Liver (tissue), 9 donors: ENCODE measurements around the gene KLHL2. TPM values are rescaled to one million over a fixed set of nuclear protein-coding genes. Genes with fewer than 3 reads are reported as not detected.
"Not testable (repeated sequence)": the region's sequence is repeated elsewhere in the genome, so short reads cannot be mapped to it uniquely, and the experiment has no call there.

Experiments used
- DNase-seq: peaks from one replicate; pipeline ENCODE4 v3.0.0-alpha.2; 2017; ENCODE audit warnings: low spot score
- H3K27ac ChIP-seq, 2 donors: one replicate each; pipeline ENCODE4 v1.7.0; 2013; ENCODE audit warnings: inconsistent platforms in 2 of 2, low read length in 2 of 2, control low read depth in 1 of 2, low read depth in 1 of 2, mild to moderate bottlenecking in 1 of 2
- H3K27me3 ChIP-seq, 4 donors: one replicate each; pipeline versions ENCODE4 v1.6.1 to v1.7.0; 2013; ENCODE audit warnings: low read length in 3 of 4, inconsistent platforms in 1 of 4, mild to moderate bottlenecking in 1 of 4, moderate library complexity in 1 of 4; ENCODE audit not compliant: control insufficient read depth in 4 of 4, insufficient read depth in 4 of 4
- H3K36me3 ChIP-seq, 4 donors: one replicate each; pipeline versions ENCODE4 v1.6.1 to v1.7.0; 2013; ENCODE audit warnings: low read length in 3 of 4, mild to moderate bottlenecking in 3 of 4, low read depth in 1 of 4, moderate library complexity in 1 of 4; ENCODE audit not compliant: control insufficient read depth in 4 of 4, insufficient read depth in 3 of 4
- H3K4me1 ChIP-seq, 4 donors: one replicate each; pipeline versions ENCODE4 v1.6.1 to v1.7.0; 2013; ENCODE audit warnings: low read length in 3 of 4, mild to moderate bottlenecking in 3 of 4, moderate library complexity in 1 of 4; ENCODE audit not compliant: control insufficient read depth in 4 of 4, insufficient read depth in 4 of 4
- H3K4me3 ChIP-seq, 3 donors: one replicate each; pipeline versions ENCODE4 v1.6.1 to v1.7.0; 2013; ENCODE audit warnings: low read length in 3 of 3, control low read depth in 1 of 3, low read depth in 1 of 3, mild to moderate bottlenecking in 1 of 3
- H3K9ac ChIP-seq, 2 donors: one replicate each; pipeline ENCODE4 v1.7.0; 2013; ENCODE audit warnings: low read length in 2 of 2, mild to moderate bottlenecking in 2 of 2, moderate library complexity in 2 of 2, control low read depth in 1 of 2, low read depth in 1 of 2
- H3K9me3 ChIP-seq, 4 donors: one replicate each; pipeline versions ENCODE4 v1.6.1 to v1.7.0; 2013; ENCODE audit warnings: low read length in 3 of 4; ENCODE audit not compliant: control insufficient read depth in 4 of 4
- EGR1 ChIP-seq, 2 donors: IDR thresholded peaks; 2 replicates each; pipeline ENCODE4 v1.6.1; 2016 to 2018; ENCODE audit warnings: antibody characterized with exemption in 2 of 2, low read depth in 2 of 2
- GABPA ChIP-seq, 2 donors: IDR thresholded peaks in 1 of 2; conservative IDR thresholded peaks in 1 of 2; 2 replicates each; pipeline ENCODE4 v1.6.1; 2016; ENCODE audit warnings: antibody characterized with exemption in 2 of 2, mild to moderate bottlenecking in 1 of 2, moderate library complexity in 1 of 2
- HNF4A ChIP-seq, 2 donors: conservative IDR thresholded peaks; 2 replicates each; pipeline ENCODE4 v1.6.1; 2016; ENCODE audit warnings: antibody characterized with exemption in 2 of 2, mild to moderate bottlenecking in 2 of 2
- HNF4G ChIP-seq: IDR thresholded peaks from 2 replicates; pipeline ENCODE4 v1.6.1; 2016; ENCODE audit warnings: antibody characterized with exemption
- JUND ChIP-seq, 2 donors: IDR thresholded peaks; 2 replicates each; pipeline ENCODE4 v1.6.1; 2016; ENCODE audit warnings: antibody characterized with exemption in 2 of 2
- NR2F2 ChIP-seq: IDR thresholded peaks from 2 replicates; pipeline ENCODE4 v1.6.1; 2016; ENCODE audit warnings: antibody characterized with exemption
- RAD21 ChIP-seq, 2 donors: IDR thresholded peaks; 2 replicates each; pipeline ENCODE4 v1.6.1; 2016; ENCODE audit warnings: antibody characterized with exemption in 2 of 2, mild to moderate bottlenecking in 2 of 2
- RXRA ChIP-seq, 2 donors: IDR thresholded peaks; 2 replicates each; pipeline ENCODE4 v1.6.1; 2017 to 2018; ENCODE audit warnings: antibody characterized with exemption in 2 of 2, mild to moderate bottlenecking in 1 of 2
- SP1 ChIP-seq: IDR thresholded peaks from 2 replicates; pipeline ENCODE4 v1.6.1; 2018; ENCODE audit warnings: antibody characterized with exemption, mild to moderate bottlenecking
- YY1 ChIP-seq: IDR thresholded peaks from 2 replicates; pipeline ENCODE4 v1.6.1; 2016; ENCODE audit warnings: antibody characterized with exemption, mild to moderate bottlenecking
- WGBS: extraction: QIAGEN DNeasy Blood & Tissue Kit; methylation state at CpG from one replicate; pipeline ENCODE4 v1.1.7; 2013; 5-methylcytosine and 5-hydroxymethylcytosine counted together
- polyA plus RNA-seq, 2 donors: library from polyadenylated mRNA; stranded (reverse) in 1 of 2; unstranded in 1 of 2; fragments of 200-250 nt in 1 of 2; fragments of >200 nt in 1 of 2; fragmentation: Nextera tagmentation in 1 of 2; extraction: Ambion mirVana in 1 of 2; gene quantifications; one replicate each; pipeline versions ENCODE4 v1.2.1 to v1.2.3, GENCODE V29; 2013 to 2015
- total RNA-seq, 2 donors: library from RNA; depleted of rRNA; stranded (reverse); fragments of >200 nt; gene quantifications; one replicate each; pipeline ENCODE4 v1.2.3, GENCODE V29; 2014
- TF ChIP-seq, protein P1 (sequence below): IDR thresholded peaks from 2 replicates; pipeline ENCODE4 v1.6.1; 2016; ENCODE audit warnings: antibody characterized with exemption
- donor health status: healthy.
- donor health status: healthy.
- donor health status: healthy.
- donor health status: healthy.
- donor health status: healthy.

KLHL2 gene
- total and polyA plus RNA-seq, 4 donors = 10.0 to 37.9 (median 13.6) TPM

GRCh38 chr4:165221993-165222650 is 14.8 kb downstream of the KLHL2 start:
- WGBS = 14% methylated on average over 4 of the region's 5 CpGs
- not testable (repeated sequence) for H3K9ac ChIP-seq, H3K9me3 ChIP-seq, H3K36me3 ChIP-seq, H3K4me3 ChIP-seq, H3K27me3 ChIP-seq, DNase-seq
- TF ChIP-seq HNF4G (peak; percentile 48), SP1 (peak; percentile 71), HNF4A (conservative IDR thresholded peaks at IDR 0.05) (peak; percentile 57 to 69), RXRA (IDR thresholded peaks at IDR 0.05) (peak; percentile 61 to 72), YY1 (peak; percentile 48), JUND (IDR thresholded peaks at IDR 0.05) (peak in 1 of 2 donors; percentile 52)
- peaks cover 2 to 16% (median 8%) of the 10 kb centered on the region in 4 donors for H3K4me1 ChIP-seq
- H3K27ac ChIP-seq = peak overlapping the region; percentile 69 to 80

GRCh38 chr4:165222651-165222994 is 15.3 kb downstream of the KLHL2 start:
- Histone ChIP-seq H3K9me3 (no peaks in the 10 kb centered on the region), H3K36me3 (peaks cover 0 to 2% (median 0%) of the 10 kb centered on the region in 4 donors), H3K4me1 (peaks cover 2 to 16% (median 8%) of the 10 kb centered on the region in 4 donors), H3K27ac (peak overlapping the region; percentile 69 to 80), H3K27me3 (no peaks in the 10 kb centered on the region), H3K9ac (no peak overlapping the region), H3K4me3 (no peak overlapping the region)
- no peak for DNase-seq
- 33% methylated on average over 2 of the region's 2 CpGs for WGBS
- TF ChIP-seq, protein P1, sequence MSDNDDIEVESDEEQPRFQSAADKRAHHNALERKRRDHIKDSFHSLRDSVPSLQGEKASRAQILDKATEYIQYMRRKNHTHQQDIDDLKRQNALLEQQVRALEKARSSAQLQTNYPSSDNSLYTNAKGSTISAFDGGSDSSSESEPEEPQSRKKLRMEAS = peak; percentile 67
- TF ChIP-seq SP1 (peak; percentile 13), HNF4G (no peak), HNF4A (conservative IDR thresholded peaks at IDR 0.05) (no peak), NR2F2 (peak; percentile 61), RXRA (IDR thresholded peaks at IDR 0.05) (peak in 1 of 2 donors; percentile 0), JUND (IDR thresholded peaks at IDR 0.05) (no peak), GABPA (IDR thresholded peaks at IDR 0.05 in 1 of 2, conservative IDR thresholded peaks at IDR 0.05 in 1 of 2) (peak; percentile 36 to 39), RAD21 (IDR thresholded peaks at IDR 0.05) (peak in 1 of 2 donors; percentile 32), EGR1 (IDR thresholded peaks at IDR 0.05; ENCODE audit: low read depth in 2 of 2) (peak in 1 of 2 donors; percentile 48)

- H3K27ac ChIP-seq, H3K36me3 ChIP-seq, DNase-seq, H3K4me3 ChIP-seq, H3K9ac ChIP-seq, H3K4me1 ChIP-seq, H3K27me3 ChIP-seq, H3K9me3 ChIP-seq: not testable (repeated sequence)
- WGBS = 94% methylated on average over 2 of the region's 2 CpGs
Measured at GRCh38 chr4:165227401-165227800, 20.0 kb downstream of the KLHL2 start.

DNA sequence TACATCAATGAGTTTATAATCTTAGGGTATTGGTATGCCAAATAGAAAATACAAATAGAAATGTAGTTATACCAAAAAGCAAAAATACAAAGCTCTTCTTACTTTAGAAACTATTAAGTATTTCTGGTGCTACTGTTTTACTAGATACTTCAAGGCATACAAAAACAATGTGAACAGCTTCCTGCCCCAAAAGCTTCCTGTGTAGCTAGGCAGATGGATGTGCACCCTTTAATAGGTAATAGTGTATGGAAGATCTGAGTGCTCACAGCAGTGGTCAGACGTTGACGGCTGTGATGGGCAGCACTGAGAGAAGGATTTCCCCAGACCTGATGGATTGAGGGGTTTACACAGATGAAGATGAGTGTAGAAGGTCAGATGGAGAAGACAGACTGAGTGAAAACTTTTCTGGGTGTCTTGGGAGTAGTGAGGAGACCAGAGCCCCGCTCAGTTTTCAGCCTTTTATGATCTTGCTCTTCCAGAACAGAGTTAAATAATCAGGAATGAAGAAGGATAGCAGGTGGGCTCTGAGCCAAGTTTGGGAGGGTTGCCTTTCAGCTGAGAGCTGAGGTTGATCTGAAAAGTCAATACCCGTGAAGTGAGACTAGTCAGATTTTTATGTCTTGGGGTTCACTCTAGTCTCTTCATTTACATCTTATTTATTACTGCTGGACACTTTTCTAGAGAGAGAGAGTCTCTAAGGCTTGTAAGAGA is 22.3 kb downstream of the KLHL2 start:
- H3K4me3 ChIP-seq, H3K27me3 ChIP-seq, H3K36me3 ChIP-seq, H3K9ac ChIP-seq, DNase-seq, H3K9me3 ChIP-seq, H3K27ac ChIP-seq, H3K4me1 ChIP-seq: not testable (repeated sequence)
- WGBS = 77% methylated on average over 4 of the region's 4 CpGs

DNA sequence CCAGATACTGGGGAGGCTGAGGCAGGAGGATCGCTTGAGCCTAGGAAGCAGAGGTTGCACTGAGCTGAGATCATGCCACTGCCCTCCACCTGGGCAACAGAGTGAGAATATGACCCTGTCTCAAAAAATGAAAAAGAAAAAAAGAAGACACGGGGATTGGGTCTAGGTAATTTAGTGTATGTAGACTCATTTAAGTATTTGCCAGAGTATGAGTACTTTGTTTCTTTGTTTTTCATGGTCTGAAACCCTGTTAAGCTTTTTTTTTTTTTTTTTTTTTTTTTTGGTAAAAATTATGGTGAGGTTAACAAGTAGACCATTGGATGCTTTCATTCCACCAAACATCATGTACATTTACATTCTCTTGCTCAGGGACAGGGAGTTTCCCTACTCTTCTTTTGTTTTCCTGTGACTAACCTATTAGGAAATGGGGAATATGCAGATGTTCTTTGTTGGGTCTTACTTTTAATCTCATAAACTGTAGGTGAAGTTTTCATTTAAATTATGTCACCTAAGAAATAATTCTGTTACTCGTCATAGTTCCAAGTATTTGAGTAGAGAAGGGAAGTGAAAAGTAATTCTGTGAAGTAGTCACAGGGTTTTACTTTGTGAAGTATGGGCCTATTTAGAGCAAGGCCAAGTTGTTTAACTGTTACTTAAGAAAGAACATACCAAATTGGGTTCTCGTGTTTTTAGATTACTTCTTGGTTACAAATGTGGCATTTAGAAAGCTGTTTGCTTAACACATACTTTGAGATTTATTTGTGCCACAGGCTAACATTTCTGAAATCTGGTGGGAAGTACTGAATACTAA is 25.5 kb downstream of the KLHL2 start:
- not testable (repeated sequence) for H3K27ac ChIP-seq, H3K9ac ChIP-seq, H3K27me3 ChIP-seq, H3K4me3 ChIP-seq, DNase-seq, H3K9me3 ChIP-seq, H3K36me3 ChIP-seq, H3K4me1 ChIP-seq
- WGBS = 94% methylated on average over 4 of the region's 4 CpGs
